Measurements from ENCODE around the gene NPIPB4. TPM values are rescaled to one million over a fixed set of nuclear protein-coding genes. Genes with fewer than 3 reads are reported as not detected.
"Not testable (repeated sequence)": the region's sequence is repeated elsewhere in the genome, so short reads cannot be mapped to it uniquely, and the experiment has no call there.

NPIPB4 gene
- total RNA-seq, 1 experiment from 2014 or later, result 343 TPM

- H3K36me3 ChIP-seq (ENCODE audit: low read depth); H3K4me3 ChIP-seq; CTCF ChIA-PET; H3K27ac ChIP-seq; H2AFZ ChIP-seq; intact Hi-C loops (cut with micrococcal nuclease; ENCODE audit: unreplicated experiment); H3K79me2 ChIP-seq (ENCODE audit: low read depth); H3K4me1 ChIP-seq (replicated peaks; ENCODE audit: insufficient read depth); H3K27me3 ChIP-seq (ENCODE audit: insufficient read depth, low read depth); H3K9me2 ChIP-seq (ENCODE audit: insufficient read depth); H3K4me2 ChIP-seq; DNase-seq; H3K9me3 ChIP-seq (ENCODE audit: insufficient read depth, low read depth); BruUV-seq (replicated peaks); POLR2A ChIA-PET (ENCODE audit: unreplicated experiment); H3F3A ChIP-seq (ENCODE audit: insufficient read depth, low read depth); H4K20me1 ChIP-seq (ENCODE audit: insufficient read depth): not testable (repeated sequence)
Observed at GRCh38 chr16:21817012-21817411, 40.5 kb downstream of the NPIPB4 start.

GRCh38 chr16:21815694-21816093, 41.9 kb downstream of the NPIPB4 start:
- H3K4me2 ChIP-seq; H3F3A ChIP-seq (ENCODE audit: insufficient read depth, low read depth); CTCF ChIA-PET; H3K9me2 ChIP-seq (ENCODE audit: insufficient read depth); BruUV-seq (replicated peaks); H3K9me3 ChIP-seq (ENCODE audit: insufficient read depth, low read depth); H3K4me1 ChIP-seq (replicated peaks; ENCODE audit: insufficient read depth); H4K20me1 ChIP-seq (ENCODE audit: insufficient read depth); H3K4me3 ChIP-seq; H3K36me3 ChIP-seq (ENCODE audit: low read depth); DNase-seq; H3K27ac ChIP-seq; H3K27me3 ChIP-seq (ENCODE audit: insufficient read depth, low read depth); H3K79me2 ChIP-seq (ENCODE audit: low read depth); intact Hi-C loops (cut with micrococcal nuclease; ENCODE audit: unreplicated experiment); POLR2A ChIA-PET (ENCODE audit: unreplicated experiment); H2AFZ ChIP-seq: not testable (repeated sequence)

- CTCF ChIA-PET; POLR2A ChIA-PET (ENCODE audit: unreplicated experiment): not testable (repeated sequence)
Observed at GRCh38 chr16:21802375-21802663, 55.2 kb downstream of the NPIPB4 start.

GRCh38 chr16:21801538-21802374, 55.8 kb downstream of the NPIPB4 start:
- peak; percentile 39 to 50 for DNase-seq
- H3K27me3 ChIP-seq (ENCODE audit: insufficient read depth, low read depth); CTCF ChIA-PET; H3K4me3 ChIP-seq; BruUV-seq (replicated peaks); H2AFZ ChIP-seq; H3K4me2 ChIP-seq; H3K9me3 ChIP-seq (ENCODE audit: insufficient read depth, low read depth); H3K79me2 ChIP-seq (ENCODE audit: low read depth); H3K36me3 ChIP-seq (ENCODE audit: low read depth); H3K4me1 ChIP-seq (replicated peaks; ENCODE audit: insufficient read depth); POLR2A ChIA-PET (ENCODE audit: unreplicated experiment); H3K9me2 ChIP-seq (ENCODE audit: insufficient read depth); H3F3A ChIP-seq (ENCODE audit: insufficient read depth, low read depth); H4K20me1 ChIP-seq (ENCODE audit: insufficient read depth): not testable (repeated sequence)
- H3K27ac ChIP-seq, result peak overlapping the region; percentile 23; the same call in 1 of the 2 replicates
- peak; percentile 64 for TF ChIP-seq CTCF (conservative IDR thresholded peaks at IDR 0.05)
- intact Hi-C loops (cut with micrococcal nuclease; ENCODE audit: unreplicated experiment), result loop anchor here (5.0 kb wide), 1 partner anchor 144 kb away; no protein-coding TSS in a partner anchor

More at GRCh38 chr16:21802375-21802663, 55.2 kb downstream of the NPIPB4 start:
- not testable (repeated sequence) for H3K4me2 ChIP-seq; DNase-seq; H3K27ac ChIP-seq; H3K4me3 ChIP-seq; H3K9me2 ChIP-seq (ENCODE audit: insufficient read depth); H4K20me1 ChIP-seq (ENCODE audit: insufficient read depth); H3K4me1 ChIP-seq (replicated peaks; ENCODE audit: insufficient read depth); H3K27me3 ChIP-seq (ENCODE audit: insufficient read depth, low read depth); H2AFZ ChIP-seq; H3F3A ChIP-seq (ENCODE audit: insufficient read depth, low read depth); H3K9me3 ChIP-seq (ENCODE audit: insufficient read depth, low read depth); H3K36me3 ChIP-seq (ENCODE audit: low read depth); H3K79me2 ChIP-seq (ENCODE audit: low read depth); BruUV-seq (replicated peaks)
- intact Hi-C loops (cut with micrococcal nuclease; ENCODE audit: unreplicated experiment), result loop anchor here (5.0 kb wide), 1 partner anchor 145 kb away; no protein-coding TSS in a partner anchor

GRCh38 chr16:21798601-21799000, 59.0 kb downstream of the NPIPB4 start:
- POLR2A ChIA-PET (ENCODE audit: unreplicated experiment); H3K9me3 ChIP-seq (ENCODE audit: insufficient read depth, low read depth); BruUV-seq (replicated peaks); CTCF ChIA-PET; H2AFZ ChIP-seq; DNase-seq; H3K79me2 ChIP-seq (ENCODE audit: low read depth); H3K36me3 ChIP-seq (ENCODE audit: low read depth); H4K20me1 ChIP-seq (ENCODE audit: insufficient read depth); H3F3A ChIP-seq (ENCODE audit: insufficient read depth, low read depth); H3K27me3 ChIP-seq (ENCODE audit: insufficient read depth, low read depth); H3K27ac ChIP-seq; H3K4me1 ChIP-seq (replicated peaks; ENCODE audit: insufficient read depth); H3K4me2 ChIP-seq; H3K4me3 ChIP-seq; H3K9me2 ChIP-seq (ENCODE audit: insufficient read depth); intact Hi-C loops (cut with micrococcal nuclease; ENCODE audit: unreplicated experiment): not testable (repeated sequence)

GRCh38 chr16:21793310-21793709, 64.2 kb downstream of the NPIPB4 start:
- DNase-seq; H3K27ac ChIP-seq; H4K20me1 ChIP-seq (ENCODE audit: insufficient read depth): not testable (repeated sequence)

GRCh38 chr16:21790506-21790905, 67.0 kb downstream of the NPIPB4 start:
- H3K4me1 ChIP-seq (replicated peaks; ENCODE audit: insufficient read depth); DNase-seq; H3K79me2 ChIP-seq (ENCODE audit: low read depth); H3K4me3 ChIP-seq; H3K4me2 ChIP-seq; H4K20me1 ChIP-seq (ENCODE audit: insufficient read depth); intact Hi-C loops (cut with micrococcal nuclease; ENCODE audit: unreplicated experiment); POLR2A ChIA-PET (ENCODE audit: unreplicated experiment); BruUV-seq (replicated peaks); H3F3A ChIP-seq (ENCODE audit: insufficient read depth, low read depth); H3K27me3 ChIP-seq (ENCODE audit: insufficient read depth, low read depth); H2AFZ ChIP-seq; H3K9me3 ChIP-seq (ENCODE audit: insufficient read depth, low read depth); CTCF ChIA-PET; H3K36me3 ChIP-seq (ENCODE audit: low read depth); H3K9me2 ChIP-seq (ENCODE audit: insufficient read depth): not testable (repeated sequence)
- H3K27ac ChIP-seq, result peak overlapping the region; percentile 77

More at GRCh38 chr16:21793310-21793709, 64.2 kb downstream of the NPIPB4 start:
- BruUV-seq (replicated peaks); POLR2A ChIA-PET (ENCODE audit: unreplicated experiment); H3K4me2 ChIP-seq; CTCF ChIA-PET; H3K9me3 ChIP-seq (ENCODE audit: insufficient read depth, low read depth); H3F3A ChIP-seq (ENCODE audit: insufficient read depth, low read depth); intact Hi-C loops (cut with micrococcal nuclease; ENCODE audit: unreplicated experiment); H3K79me2 ChIP-seq (ENCODE audit: low read depth); H3K4me1 ChIP-seq (replicated peaks; ENCODE audit: insufficient read depth); H3K9me2 ChIP-seq (ENCODE audit: insufficient read depth); H3K4me3 ChIP-seq; H3K27me3 ChIP-seq (ENCODE audit: insufficient read depth, low read depth); H2AFZ ChIP-seq; H3K36me3 ChIP-seq (ENCODE audit: low read depth): not testable (repeated sequence)
